ENCODE results near the gene GPR139.

DNA sequence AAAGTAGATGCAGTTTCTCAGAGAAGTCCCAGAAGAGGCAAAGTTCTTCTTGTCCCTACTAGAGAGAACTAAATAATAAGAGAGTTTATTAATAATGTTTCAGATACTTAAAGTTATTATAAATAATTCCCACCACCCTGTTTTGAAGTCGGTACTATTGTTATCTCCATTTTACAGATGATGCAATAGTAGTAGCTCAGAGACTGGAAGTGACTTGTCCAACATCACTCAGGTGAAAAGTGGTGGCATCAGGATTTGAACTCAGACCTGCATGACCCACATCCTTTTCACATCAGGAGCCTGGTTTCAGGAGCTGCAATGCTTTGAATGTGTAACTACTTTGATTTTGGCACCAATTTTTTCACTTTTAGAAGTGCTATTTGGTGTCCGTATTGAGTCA, 52.7 kb downstream of the GPR139 start:
- TF ChIP-seq, protein P1, sequence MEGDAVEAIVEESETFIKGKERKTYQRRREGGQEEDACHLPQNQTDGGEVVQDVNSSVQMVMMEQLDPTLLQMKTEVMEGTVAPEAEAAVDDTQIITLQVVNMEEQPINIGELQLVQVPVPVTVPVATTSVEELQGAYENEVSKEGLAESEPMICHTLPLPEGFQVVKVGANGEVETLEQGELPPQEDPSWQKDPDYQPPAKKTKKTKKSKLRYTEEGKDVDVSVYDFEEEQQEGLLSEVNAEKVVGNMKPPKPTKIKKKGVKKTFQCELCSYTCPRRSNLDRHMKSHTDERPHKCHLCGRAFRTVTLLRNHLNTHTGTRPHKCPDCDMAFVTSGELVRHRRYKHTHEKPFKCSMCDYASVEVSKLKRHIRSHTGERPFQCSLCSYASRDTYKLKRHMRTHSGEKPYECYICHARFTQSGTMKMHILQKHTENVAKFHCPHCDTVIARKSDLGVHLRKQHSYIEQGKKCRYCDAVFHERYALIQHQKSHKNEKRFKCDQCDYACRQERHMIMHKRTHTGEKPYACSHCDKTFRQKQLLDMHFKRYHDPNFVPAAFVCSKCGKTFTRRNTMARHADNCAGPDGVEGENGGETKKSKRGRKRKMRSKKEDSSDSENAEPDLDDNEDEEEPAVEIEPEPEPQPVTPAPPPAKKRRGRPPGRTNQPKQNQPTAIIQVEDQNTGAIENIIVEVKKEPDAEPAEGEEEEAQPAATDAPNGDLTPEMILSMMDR (IDR thresholded peaks at IDR 0.05), result no peak
- TF ChIP-seq EZH2 (IDR thresholded peaks at IDR 0.05), result no peak

Measured in neural progenitor cell (in vitro differentiated cells).